HCEC 1CT (cell line): ENCODE results near the gene ICAM1.

Experiments used
- DNase-seq: peaks from one replicate; pipeline ENCODE4 v3.0.0-alpha.2; 2017

The ICAM1 gene

DNA sequence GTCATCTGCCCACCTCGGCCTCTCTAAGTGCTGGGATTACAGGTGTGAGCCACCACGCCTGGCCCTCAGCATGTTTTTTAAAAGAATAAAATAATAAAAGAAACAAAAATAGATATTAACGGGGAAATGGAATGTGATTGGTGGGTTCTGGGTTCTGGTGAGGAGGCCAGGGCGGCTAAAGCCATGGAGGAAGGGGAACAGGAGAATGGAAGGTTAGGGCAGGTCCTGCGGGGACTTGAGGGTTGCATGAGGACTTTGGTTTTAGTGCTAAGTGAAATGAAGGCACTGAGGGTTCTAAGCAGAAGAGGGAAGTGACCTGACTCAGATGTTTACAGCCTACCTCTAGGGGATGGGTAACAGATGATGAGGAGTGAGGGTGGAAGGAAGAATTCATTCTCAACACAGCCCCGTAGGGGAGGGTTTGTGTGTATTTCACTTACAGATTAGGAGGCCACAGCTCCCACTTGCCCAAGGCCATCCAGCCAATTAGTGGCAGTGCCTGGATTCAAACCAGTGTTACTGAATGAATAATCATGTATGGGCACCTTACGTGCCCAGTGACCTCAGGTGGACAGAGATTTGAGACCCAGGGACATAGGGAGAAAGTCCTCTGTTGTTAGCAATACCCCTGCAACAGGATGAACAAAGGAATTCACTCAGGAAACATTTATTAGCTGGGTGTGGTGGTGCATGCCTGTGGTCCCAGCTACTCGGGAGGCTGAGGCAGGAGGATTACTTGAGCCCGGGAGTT is 25.6 kb upstream of the ICAM1 start:
- DNase-seq = no peak

DNA sequence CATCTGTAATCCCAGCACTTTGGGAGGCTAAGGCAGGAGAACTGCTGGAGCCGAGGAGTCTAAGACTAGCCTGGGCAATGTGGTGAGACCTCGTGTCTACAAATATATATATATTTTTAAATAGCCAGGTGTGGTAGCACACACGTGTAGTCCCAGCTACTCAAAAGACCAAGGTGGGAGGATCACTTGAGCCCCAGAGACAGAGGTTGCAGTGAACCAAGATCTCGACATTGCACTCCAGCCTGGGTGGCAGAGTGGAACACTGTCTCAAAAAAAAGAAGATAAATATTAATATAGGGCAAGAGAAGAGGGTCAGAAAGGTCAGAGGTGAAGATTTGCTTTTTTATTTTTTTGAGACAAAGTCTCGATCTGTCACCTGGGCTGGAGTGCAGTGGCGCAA is 24.4 kb upstream of the ICAM1 start:
- DNase-seq = no peak

DNA sequence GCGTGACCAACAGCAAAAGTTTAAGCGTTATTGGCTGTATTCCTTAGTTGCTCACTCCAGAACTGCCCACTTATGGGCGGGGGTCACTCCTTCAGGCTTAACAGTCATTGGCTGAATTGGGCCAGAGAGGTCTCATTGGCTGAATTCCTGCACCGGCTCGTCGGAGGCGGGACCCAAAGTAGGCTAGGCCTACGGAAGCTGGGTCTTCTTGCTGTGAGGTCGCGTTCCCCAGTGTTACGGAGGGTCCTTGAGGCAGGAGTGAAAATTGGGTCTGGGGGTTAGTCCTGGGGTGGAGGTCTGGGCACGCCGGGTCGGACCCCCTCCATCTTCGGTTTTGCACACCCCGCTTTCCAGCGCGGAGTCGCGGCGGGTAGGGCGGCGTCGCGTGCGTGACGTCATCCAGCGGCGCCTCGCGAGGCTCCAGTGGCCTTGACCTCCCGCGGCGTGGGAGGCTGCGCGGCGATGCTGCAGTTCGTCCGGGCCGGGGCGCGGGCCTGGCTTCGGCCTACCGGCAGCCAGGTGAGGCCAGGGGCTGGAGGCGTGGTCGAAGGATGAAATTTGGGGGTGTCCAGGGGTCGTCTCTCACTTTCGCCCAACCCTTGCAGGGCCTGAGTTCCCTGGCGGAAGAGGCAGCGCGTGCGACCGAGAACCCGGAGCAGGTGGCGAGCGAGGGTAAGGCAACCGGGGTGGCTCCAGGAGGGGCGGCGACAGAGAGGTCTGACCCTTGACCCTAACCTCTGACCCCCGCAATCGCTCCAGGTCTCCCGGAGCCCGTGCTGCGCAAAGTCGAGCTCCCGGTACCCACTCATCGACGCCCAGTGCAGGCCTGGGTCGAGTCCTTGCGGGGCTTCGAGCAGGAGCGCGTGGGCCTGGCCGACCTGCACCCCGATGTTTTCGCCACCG is 18.9 kb upstream of the ICAM1 start, which contains the start of gene MRPL4:
Gene MRPL4, plus strand, starts transcription at position 423 of the 903 bp plus-strand sequence. Its CDS starts 40 bp downstream, at position 463.
- DNase-seq = peak; percentile 99

DNA sequence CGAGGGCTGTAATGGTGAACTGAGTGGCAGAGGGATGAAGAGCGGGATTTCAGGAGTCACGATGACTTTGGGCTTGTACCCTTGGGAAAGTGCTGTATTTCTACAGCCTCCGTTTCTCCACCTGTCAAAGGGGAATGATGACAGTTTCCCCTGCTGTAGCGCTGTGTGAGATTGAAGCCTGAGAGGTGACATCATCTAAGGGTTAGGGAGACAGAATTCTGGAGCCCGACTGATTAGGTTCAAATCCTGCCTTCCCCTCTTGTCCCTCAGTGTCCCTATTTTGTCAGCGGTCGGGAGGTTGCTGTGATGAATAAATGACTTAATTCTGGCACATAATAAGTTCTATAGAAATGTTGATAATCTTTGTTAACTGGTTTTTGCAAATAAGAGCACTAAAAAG is 18.2 kb upstream of the ICAM1 start:
- DNase-seq = no peak

DNA sequence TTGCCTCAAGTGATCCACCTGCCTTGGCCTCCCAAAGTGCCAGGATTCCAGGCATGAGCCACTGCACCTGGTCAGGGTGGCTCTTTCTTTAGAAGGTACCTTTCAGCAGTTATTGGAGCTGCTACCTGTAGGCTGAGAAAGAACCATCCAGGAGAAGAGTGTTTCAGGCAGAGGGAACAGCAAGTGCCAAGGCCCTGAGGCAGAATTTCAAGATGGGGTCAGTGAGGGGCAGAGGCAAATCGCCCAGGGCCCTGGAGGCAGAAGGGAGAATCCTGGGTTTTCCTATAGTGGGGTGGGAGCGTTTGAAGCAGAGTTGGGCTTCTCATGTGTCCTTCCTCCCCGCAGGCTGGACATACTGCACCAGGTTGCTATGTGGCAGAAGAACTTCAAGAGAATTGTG is 16.7 kb upstream of the ICAM1 start:
- no peak for DNase-seq

DNA sequence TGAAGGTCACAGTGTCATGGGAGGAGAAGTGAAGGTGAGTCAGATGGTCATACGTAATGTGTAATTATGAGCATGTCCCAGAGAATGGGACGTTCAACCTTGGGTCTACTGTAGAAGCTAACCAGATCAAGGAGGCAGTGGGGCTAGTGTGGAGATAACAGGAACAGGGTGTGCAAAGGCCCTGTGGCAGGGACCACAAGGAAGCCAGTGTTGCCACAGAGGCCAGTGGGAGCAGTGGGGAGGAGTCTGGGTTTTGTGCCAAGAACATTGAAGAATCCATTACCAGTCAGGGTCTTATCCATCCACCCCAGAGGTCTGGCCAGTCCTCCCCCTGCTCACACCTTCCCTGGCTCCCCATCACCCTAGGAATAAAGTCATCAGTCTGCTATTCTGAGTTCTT is 15.6 kb upstream of the ICAM1 start:
- DNase-seq = no peak

DNA sequence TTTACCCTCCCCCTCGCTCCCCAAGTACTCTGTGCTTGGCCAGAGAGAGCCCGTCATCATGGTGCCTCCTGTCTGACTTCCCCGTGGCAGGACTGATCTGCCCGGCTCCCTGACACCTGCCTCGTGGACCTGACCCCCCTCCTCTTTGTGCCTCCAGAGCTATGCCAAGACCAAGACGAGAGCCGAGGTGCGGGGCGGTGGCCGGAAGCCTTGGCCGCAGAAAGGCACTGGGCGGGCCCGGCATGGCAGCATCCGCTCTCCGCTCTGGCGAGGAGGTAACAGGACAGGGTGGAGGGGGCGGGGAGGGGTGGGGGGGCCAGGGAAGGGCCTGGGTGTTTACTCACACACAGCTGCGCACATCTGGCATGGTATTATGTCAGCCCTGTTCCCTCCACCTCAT is 14.4 kb upstream of the ICAM1 start:
- DNase-seq = no peak

DNA sequence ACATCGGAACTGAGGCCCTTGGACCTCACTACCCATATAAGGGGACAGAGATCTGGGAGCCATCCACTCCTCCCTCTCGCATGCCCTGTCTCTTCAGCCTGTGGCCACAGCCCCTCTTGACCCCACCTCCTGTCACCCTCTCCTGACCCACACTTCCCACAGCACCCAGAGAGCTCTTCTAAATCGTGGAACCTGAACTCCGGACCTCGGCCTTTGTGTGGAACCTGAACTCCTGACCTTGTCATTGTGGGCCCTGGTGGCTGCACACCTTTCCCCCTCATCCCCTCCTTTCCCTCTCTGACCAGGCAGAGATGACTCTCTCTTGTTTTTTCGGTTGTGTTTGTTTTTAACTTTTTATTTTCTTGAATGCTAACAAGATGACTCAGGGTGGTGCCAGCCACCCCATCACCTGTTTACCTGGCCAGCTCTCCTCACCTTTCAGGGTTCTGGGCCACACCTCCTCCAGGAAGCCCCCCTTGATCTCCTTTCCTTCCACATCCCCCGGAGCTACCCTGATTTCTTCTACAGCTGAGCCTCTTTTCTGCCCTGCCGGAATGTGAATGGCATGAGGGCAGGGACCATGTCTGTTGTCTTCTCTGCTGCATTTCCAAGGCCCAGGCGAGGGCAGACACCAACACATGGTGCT is 13.8 kb upstream of the ICAM1 start:
- DNase-seq = no peak

DNA sequence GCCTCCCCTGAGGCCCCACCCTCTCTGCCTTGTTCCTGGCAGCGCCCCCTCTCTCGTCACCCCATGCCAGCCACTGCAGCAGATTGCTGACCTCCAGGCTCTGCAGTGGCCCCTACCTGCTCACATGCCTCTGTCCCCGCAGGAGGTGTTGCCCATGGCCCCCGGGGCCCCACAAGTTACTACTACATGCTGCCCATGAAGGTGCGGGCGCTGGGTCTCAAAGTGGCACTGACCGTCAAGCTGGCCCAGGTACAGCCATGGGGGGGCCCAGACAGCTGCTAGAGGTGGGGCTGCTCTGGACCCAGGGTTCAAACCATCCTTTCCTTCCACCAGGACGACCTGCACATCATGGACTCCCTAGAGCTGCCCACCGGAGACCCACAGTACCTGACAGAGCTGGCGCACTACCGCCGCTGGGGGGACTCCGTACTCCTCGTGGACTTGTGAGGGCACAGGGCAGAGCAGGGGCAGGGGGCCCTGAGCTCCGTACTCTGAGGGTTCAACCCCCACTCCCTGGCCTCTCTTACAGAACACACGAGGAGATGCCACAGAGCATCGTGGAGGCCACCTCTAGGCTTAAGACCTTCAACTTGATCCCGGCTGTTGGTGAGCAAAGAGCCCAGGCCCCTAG is 12.7 kb upstream of the ICAM1 start:
- no peak for DNase-seq

DNA sequence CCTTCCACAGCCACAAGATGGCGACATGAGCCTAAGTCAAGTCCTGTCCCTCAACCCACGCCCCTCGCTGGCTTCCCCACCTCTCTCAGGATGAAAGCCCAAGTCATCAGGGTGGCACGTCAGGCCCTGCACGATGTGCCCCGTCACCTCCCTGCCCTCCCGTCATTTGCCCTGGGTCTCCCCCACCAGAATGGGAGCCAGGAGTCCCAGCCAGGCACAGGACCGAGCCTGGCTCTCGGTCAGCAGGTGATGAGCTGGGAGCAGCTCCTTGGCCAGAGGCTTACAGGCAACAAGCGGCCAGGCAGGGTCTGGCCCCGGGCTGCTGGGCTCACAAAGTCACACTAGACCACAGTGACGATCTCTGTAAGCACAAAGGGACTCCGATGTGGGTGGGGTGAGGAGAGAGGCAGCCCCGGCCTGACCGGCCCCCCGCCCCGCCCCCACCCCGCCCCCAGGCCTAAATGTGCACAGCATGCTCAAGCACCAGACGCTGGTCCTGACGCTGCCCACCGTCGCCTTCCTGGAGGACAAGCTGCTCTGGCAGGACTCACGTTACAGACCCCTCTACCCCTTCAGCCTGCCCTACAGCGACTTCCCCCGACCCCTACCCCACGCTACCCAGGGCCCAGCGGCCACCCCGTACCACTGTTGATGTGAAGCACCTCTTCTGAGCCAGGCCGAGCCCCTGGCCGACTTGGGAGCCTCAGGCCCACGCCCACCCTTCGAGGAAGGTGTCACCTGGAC is 11.6 kb upstream of the ICAM1 start:
- DNase-seq = peak; percentile 61

DNA sequence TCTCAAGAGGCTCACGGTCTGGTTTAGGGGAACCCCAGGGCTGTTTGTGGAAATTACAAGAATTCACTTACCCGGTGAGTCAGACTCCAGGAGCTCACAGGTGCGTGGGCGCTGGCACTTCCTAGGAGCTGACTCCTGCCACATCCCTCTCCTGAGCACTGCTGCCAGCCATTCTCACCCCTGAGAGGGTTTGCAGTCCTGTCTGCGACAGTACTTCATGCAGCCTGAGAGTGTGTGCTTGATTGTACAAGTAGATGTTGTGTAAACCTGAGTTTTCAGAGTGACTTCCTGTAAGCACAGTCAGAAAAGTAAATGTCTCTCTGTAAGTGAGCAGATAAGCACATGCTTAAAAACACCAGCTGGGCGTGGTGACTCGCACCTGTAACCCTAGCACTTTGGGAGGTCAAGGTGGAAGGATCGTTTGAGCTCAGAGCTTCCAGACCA is 10.8 kb upstream of the ICAM1 start:
- no peak for DNase-seq

DNA sequence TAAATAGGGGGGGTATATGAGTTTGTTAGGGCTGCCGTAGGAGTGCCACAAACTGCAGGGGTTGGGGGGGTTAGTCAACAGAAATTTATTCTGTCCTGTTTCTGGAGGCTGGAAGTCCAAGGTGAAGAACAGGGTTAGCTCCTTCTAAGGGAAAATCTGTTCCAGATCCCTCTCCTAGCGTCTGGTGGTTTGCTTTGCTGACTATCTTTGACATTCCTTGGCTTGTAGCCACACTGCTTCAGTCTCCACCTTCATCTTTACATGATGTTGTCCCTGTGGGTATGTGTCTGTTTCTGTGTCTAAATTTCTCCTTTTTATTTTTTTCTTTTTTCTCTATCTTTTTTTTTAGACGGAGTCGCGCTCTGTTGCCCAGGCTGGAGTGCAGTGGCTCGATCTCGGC is 8.1 kb upstream of the ICAM1 start:
- no peak for DNase-seq

DNA sequence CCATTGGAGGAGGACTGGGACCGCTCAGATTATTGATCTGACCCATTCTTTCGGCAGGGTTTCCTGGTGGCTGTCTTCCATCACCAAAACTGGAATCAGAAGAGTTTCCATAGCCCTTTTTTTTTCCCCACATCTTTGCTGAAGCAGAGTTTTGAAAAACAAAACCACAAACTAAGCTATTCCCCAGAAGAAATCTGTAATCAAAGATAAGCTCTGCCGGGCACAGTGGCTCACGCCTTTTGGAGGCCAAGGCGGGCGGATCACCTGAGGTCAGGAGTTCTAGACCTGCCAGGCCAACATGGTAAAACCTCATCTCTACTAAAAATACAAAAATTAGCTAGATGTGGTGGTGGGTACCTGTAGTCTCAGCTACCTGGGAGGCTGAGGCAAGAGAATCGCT is 4.2 kb upstream of the ICAM1 start:
- no peak for DNase-seq

DNA sequence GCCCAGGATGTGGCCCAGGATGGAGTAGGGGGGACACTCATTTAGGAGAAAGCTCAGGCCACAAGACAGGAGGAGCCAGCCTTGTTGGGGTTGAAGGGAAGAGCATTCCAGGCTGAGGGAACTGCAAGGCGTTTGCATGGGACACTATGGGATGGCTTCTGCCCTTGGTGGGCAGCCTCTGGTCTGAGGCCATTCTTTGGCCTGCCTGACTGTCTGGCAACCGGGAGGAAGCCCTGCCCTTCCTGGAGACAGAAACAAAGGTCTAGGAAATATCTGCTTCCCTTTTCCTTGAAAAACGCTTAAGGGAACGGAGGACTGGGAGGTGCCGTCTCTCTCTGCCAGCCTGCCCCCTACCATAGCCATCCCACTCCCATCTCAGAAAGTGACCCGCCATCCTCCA is 2.8 kb upstream of the ICAM1 start:
- DNase-seq = no peak

DNA sequence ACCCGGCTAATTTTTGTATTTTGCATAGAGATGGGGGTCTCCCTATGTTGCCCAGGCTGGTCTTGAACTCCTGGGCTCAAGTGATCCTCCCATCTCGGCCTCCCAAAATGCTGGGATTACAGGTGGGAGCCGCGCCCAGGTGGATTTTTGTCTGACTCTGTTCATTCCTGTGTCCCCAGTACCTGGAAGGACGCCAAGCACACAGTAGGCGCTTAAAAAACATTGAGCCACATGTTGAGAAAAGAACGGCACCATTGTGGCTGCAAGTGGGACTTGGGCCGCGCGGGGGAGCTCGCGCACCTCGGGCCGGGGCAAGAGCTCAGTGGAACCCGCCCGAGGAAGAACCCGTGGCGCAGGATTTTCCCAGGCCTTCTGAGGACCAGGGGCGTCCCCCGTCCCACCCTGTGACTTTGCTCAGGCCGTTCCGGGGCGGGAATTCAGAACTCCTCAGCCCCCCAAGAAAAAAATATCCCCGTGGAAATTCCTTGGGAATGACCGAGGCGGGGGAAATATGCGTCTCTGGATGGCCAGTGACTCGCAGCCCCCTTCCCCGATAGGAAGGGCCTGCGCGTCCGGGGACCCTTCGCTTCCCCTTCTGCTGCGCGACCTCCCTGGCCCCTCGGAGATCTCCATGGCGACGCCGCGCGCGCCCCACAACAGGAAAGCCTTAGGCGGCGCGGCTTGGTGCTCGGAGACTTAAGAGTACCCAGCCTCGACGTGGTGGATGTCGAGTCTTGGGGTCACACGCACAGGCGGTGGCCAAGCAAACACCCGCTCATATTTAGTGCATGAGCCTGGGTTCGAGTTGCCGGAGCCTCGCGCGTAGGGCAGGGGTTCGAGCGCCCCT is 1.4 kb upstream of the ICAM1 start:
- DNase-seq = peak; percentile 62

DNA sequence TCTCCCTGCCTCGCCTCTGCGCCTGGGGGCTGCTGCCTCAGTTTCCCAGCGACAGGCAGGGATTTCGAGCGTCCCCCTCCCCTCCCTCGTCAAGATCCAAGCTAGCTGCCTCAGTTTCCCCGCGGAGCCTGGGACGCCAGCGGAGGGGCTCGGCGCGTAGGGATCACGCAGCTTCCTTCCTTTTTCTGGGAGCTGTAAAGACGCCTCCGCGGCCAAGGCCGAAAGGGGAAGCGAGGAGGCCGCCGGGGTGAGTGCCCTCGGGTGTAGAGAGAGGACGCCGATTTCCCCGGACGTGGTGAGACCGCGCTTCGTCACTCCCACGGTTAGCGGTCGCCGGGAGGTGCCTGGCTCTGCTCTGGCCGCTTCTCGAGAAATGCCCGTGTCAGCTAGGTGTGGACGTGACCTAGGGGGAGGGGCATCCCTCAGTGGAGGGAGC is 722 bp upstream of the ICAM1 start:
- peak; percentile 34 for DNase-seq

DNA sequence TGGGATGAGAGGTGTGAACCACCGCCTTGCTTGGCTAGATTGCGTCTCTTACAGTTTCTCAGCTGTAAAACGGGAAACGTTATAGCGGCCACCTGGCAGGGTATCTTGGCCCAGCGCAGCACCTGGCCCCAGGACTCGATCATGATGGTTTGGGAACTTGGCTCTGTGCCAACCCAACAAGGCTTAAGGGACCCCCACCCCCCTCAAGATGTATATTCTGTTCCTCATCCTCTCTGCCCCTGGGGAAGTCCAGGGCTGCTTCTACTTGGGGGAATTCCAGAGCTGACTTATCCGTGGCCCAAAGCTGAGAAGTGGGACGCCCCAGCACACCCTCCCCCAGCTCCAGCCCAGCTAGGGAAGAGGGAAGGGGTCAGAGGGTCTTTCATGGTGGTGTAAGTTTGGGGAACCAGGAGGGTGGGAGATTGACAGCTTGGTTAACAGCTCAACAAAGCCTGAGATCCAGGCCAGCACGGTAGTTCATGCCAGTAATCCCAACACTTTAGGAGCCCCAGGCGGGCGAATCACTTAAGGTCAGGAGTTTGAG is 695 bp downstream of the ICAM1 start:
- DNase-seq = no peak

DNA sequence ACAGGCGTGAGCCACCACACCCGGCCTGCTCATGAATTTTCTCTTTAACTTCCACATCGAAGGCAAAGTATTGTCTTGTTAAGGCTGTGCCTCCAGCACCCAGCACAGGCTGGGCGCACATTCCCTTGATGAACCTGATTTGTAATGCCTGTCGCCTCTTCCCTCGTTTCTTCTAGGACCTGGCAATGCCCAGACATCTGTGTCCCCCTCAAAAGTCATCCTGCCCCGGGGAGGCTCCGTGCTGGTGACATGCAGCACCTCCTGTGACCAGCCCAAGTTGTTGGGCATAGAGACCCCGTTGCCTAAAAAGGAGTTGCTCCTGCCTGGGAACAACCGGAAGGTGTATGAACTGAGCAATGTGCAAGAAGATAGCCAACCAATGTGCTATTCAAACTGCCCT is 3.7 kb downstream of the ICAM1 start:
- DNase-seq = no peak

DNA sequence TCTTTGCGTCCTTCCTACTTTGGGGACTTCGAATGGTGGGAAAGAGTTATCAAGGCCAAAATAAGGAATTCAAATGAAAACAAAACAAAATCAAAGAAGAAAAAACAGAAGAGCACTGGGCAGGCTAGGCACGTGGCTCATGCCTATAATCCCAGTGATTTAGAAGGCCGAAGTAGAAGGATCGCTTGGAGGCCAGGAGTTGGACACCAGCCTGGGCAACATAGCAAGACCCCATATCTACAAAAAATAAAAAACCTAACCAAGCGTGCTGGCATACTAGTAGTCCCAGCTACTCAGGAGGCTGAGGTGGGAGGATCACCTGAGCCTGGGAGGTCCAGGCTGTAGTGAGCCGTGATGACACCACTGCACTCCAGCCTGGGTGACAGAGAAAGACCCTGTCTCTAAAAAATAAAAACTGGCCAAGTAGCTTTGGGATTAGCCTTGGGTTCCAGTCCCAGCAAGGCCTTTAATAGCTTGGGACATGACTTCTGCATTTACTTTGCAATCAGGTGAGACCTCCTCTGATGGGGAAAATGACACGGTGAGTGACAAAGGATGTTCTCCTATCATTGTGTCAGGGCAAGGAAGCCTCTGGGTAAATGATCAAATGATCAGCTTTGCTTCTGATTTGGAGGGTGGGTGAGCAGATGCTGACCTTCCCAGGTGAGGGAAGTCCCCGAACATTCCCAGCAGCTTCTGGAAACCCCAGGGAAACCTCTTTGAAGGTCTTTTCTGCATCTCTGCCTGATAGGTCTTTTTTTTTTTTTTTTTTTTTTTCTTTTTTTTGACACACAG is 7.1 kb downstream of the ICAM1 start:
- no peak for DNase-seq

DNA sequence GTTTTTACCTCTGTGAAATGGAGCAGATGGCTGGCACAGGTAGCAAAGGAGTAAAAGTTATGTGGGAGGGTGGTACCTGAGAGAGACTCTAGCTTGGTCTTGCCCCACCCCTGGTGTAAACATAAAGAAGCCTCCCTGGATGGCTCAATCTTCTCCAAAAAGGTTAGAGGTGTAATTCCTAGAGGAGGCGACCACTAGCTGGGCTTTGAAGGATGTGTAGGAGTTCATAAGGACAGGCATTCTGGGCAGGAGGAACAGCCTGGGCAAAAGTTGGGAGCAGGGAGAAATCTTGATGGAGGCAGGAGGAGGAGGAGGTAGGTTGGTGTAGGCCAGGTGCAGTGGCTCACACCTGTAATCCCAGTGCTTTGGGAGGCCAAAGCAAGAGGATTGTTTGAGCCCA is 8.0 kb downstream of the ICAM1 start:
- no peak for DNase-seq
